ENCODE measurements around the gene RBFOX1. TPM values are rescaled to one million over a fixed set of nuclear protein-coding genes. Genes with fewer than 3 reads are reported as not detected.

The RBFOX1 gene
- polyA plus RNA-seq, 1 of the 3 experiments (the other 2 are of a cell fraction) = not detected

DNA sequence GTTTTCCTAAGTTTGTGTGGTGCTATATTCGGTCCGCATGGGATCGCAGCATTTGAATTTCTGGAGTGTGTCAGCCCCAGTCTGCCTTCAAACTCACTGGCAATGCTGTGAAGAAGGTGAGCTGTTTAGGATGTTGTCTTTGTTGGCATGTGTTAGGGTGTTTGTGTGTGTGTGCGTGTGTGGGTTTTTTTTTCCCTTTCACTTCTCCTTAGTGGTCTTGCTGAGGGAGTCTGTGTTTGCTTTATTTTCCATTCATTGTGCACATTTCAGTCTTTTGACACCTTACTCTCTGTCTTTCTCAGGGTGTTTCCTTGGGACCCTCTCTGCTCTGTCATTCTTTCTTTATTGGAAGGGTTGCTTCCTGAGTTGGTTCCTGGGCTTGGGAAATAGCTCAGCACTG lies 27.7 kb upstream of the RBFOX1 start (continued):
- TF ChIP-seq FOSL2 (IDR thresholded peaks at IDR 0.05; ENCODE audit: borderline replicate concordance, low read depth) = no peak
- TF ChIP-seq GATA2 (CRISPR knock-in tag; IDR thresholded peaks at IDR 0.05) = no peak
- no peak for TF ChIP-seq POLR2AphosphoS5 (IDR thresholded peaks at IDR 0.05; ENCODE audit: low read depth, low read length)

DNA sequence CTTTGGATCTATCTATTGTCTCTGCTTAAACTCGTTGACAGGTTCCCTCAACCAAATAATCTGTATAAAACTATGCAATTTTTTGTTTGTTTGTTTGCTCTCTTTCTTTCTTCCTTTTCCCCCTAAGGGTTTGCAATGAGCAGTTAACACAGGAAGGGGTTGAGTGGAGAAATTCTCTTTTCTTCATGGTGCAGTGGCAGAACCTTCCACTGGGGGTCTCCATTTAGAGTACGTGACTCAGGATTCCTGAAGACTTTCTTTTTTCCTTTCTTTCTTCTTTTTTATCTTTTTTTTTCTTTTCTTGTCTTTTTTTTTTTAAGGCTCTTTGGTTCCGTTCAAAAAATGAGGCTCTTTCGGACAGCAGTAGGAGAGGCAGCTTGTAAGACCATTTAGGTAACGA lies 19.5 kb upstream of the RBFOX1 start:
- Histone ChIP-seq H3K79me2 (ENCODE audit: insufficient read depth) (no peaks in the 10 kb centered on the region), H4K20me1 (ENCODE audit: insufficient read depth) (no peaks in the 10 kb centered on the region), H2AFZ (ENCODE audit: low read depth) (no peak overlapping the region), H3K4me2 (no peak overlapping the region), H3K36me3 (replicated peaks in 1 of 2; ENCODE audit: control insufficient read depth in 1 of 2, insufficient read depth in 2 of 2, low read length in 1 of 2) (no peaks in the 10 kb centered on the region), H3K9me3 (no peaks in the 10 kb centered on the region), H3F3A (replicated peaks; ENCODE audit: insufficient read depth) (no peaks in the 10 kb centered on the region), H3K4me3 (ENCODE audit: low read depth in 2 of 2, low read length in 1 of 2) (no peak overlapping the region), H3K9me2 (no peaks in the 10 kb centered on the region), H3K27me3 (ENCODE audit: insufficient read depth) (no peaks in the 10 kb centered on the region), H3K9ac (no peak overlapping the region), H3K4me1 (ENCODE audit: control insufficient read depth in 1 of 2, insufficient read depth in 2 of 2, low read depth in 1 of 2, low read length in 1 of 2) (no peaks in the 10 kb centered on the region; a peak in 1 of 4 replicates), H3K27ac (ENCODE audit: low read depth in 2 of 2, low read length in 1 of 2) (no peak overlapping the region)
- 21% methylated on average over 5 of the region's 5 CpGs for WGBS (ENCODE audit: low lambda C conversion rate)
- TF ChIP-seq SMC3 (IDR thresholded peaks at IDR 0.05; ENCODE audit: low read depth, low read length) (peak; percentile 26; the same call in 1 of the 2 replicates), MEF2A (IDR thresholded peaks at IDR 0.05; ENCODE audit: borderline replicate concordance, low read depth) (no peak), JUND (IDR thresholded peaks at IDR 0.05) (no peak), RAD21 (IDR thresholded peaks at IDR 0.05; ENCODE audit: low read length) (peak; percentile 53), RCOR1 (IDR thresholded peaks at IDR 0.05; ENCODE audit: low read length) (no peak)
- TF ChIP-seq, protein P1, sequence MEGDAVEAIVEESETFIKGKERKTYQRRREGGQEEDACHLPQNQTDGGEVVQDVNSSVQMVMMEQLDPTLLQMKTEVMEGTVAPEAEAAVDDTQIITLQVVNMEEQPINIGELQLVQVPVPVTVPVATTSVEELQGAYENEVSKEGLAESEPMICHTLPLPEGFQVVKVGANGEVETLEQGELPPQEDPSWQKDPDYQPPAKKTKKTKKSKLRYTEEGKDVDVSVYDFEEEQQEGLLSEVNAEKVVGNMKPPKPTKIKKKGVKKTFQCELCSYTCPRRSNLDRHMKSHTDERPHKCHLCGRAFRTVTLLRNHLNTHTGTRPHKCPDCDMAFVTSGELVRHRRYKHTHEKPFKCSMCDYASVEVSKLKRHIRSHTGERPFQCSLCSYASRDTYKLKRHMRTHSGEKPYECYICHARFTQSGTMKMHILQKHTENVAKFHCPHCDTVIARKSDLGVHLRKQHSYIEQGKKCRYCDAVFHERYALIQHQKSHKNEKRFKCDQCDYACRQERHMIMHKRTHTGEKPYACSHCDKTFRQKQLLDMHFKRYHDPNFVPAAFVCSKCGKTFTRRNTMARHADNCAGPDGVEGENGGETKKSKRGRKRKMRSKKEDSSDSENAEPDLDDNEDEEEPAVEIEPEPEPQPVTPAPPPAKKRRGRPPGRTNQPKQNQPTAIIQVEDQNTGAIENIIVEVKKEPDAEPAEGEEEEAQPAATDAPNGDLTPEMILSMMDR (IDR thresholded peaks at IDR 0.05) = peak; percentile 28; the same call in 1 of the 2 replicates
- ChIA-PET CTCF (interaction anchor here (0.9 to 4.0 kb wide), 7 partner anchors 9 to 93 kb away, joined by 3 to 20 read pairs (median 6); partner anchors contain the start of gene RBFOX1), POLR2A (no interaction called here)
- peak; percentile 43 for DNase-seq

DNA sequence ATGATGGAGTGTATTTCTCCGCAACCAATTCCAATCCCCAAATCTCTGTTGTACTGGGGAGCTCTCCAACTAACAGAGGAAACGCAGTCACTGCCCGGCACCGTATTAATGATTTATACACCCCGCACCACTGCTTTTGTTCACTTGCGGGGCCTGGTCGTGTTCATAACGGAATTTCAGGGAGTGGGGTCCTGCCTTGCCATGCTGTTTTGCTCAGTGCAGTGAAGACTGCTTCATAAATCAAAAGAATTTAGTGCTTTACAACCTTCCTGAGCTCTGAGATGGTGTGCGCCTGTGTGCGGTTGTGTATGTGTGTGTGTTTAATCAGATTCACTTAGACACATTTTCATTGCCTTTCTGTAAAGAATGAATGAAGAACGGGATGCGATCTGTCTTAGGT lies 18.5 kb upstream of the RBFOX1 start:
- POLR2A ChIA-PET = no interaction called here
- no peaks in the 10 kb centered on the region for H3K79me2 ChIP-seq (ENCODE audit: insufficient read depth)
- H3F3A ChIP-seq (replicated peaks; ENCODE audit: insufficient read depth) = no peaks in the 10 kb centered on the region
- TF ChIP-seq MEF2A (IDR thresholded peaks at IDR 0.05; ENCODE audit: borderline replicate concordance, low read depth) = no peak
- TF ChIP-seq TCF12 (IDR thresholded peaks at IDR 0.05) = no peak
- TF ChIP-seq RCOR1 (IDR thresholded peaks at IDR 0.05; ENCODE audit: low read length) = no peak
- H2AFZ ChIP-seq (ENCODE audit: low read depth) = no peak overlapping the region
- no peak for DNase-seq
- no peaks in the 10 kb centered on the region for H3K27me3 ChIP-seq (ENCODE audit: insufficient read depth)
- 67% methylated on average over 12 of the region's 12 CpGs for WGBS (ENCODE audit: low lambda C conversion rate)
- no peak overlapping the region for H3K9ac ChIP-seq
- H3K4me3 ChIP-seq (ENCODE audit: low read depth in 2 of 2, low read length in 1 of 2) = no peak overlapping the region
- no peaks in the 10 kb centered on the region; a peak in 1 of 4 replicates for H3K4me1 ChIP-seq (ENCODE audit: control insufficient read depth in 1 of 2, insufficient read depth in 2 of 2, low read depth in 1 of 2, low read length in 1 of 2)
- H4K20me1 ChIP-seq (ENCODE audit: insufficient read depth) = no peaks in the 10 kb centered on the region
- H3K9me3 ChIP-seq = no peaks in the 10 kb centered on the region
- no peak overlapping the region for H3K4me2 ChIP-seq
- no peaks in the 10 kb centered on the region for H3K9me2 ChIP-seq
- no peaks in the 10 kb centered on the region for H3K36me3 ChIP-seq (replicated peaks in 1 of 2; ENCODE audit: control insufficient read depth in 1 of 2, insufficient read depth in 2 of 2, low read length in 1 of 2)
- H3K27ac ChIP-seq (ENCODE audit: low read depth in 2 of 2, low read length in 1 of 2) = no peak overlapping the region
- CTCF ChIA-PET = interaction anchor here (0.7 to 4.0 kb wide), 8 partner anchors 8 to 92 kb away, joined by 3 to 20 read pairs (median 4); partner anchors contain the start of gene RBFOX1

Data from SK-N-SH (cell line).